SH-SY5Y (cell line): ENCODE results near the gene TMEM150C.

ENCODE experiments used
- GATA2 ChIP-seq: IDR thresholded peaks from 2 replicates; pipeline ENCODE4 v1.6.1; 2011; ENCODE audit warnings: mild to moderate bottlenecking, low read depth, low read length
- GATA3 ChIP-seq: IDR thresholded peaks from 2 replicates; pipeline ENCODE4 v1.6.1; 2011; ENCODE audit warnings: low read depth, mild to moderate bottlenecking, low read length, moderate library complexity

Gene TMEM150C

GRCh38 chr4:82585690-82586435 is 24.1 kb upstream of the TMEM150C start:
- TF ChIP-seq GATA2 (no peak), GATA3 (no peak)

DNA sequence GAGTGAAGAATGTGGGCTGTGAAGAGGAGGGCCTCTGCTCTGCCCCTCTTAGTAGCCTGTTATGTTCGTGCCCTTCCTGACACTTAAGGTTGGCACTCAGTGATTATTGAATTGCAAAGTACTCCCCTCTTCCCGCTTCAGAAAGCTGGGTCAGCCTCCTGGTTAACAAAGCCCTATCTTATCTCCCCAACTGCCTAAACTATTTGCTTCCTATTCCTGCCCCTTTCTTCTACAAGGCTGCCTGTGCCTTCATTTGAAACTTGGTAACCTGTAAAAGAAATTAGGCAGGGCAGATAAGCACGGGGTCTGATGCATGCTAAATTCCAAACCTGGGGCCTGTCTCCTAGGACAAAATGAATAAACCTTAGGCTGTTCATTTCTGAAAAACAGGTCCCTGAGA is 23.1 kb upstream of the TMEM150C start:
- no peak for TF ChIP-seq GATA3
- TF ChIP-seq GATA2 = no peak

GRCh38 chr4:82583897-82584587 is 22.3 kb upstream of the TMEM150C start:
- no peak for TF ChIP-seq GATA3
- TF ChIP-seq GATA2 = no peak

DNA sequence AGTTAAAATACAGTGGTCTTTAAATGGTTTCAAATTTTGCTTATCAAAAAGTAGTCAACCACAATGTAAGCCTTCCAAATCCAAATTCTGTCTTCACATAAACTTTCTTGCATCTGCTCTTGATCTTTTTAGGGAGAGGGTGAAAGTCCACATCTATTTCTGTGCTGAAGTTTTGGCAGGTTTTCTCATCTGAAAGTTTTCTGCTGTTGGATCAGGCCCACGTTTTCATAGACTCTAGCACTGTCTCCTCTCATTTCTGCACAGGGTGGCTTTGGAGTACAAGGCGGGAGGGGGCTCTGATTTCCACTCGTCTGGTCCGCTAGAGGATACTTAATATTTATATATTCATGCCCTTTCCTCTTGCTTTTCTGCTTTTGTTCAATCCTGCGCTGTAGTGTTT is 18.1 kb upstream of the TMEM150C start:
- TF ChIP-seq GATA2 (no peak), GATA3 (no peak)

DNA sequence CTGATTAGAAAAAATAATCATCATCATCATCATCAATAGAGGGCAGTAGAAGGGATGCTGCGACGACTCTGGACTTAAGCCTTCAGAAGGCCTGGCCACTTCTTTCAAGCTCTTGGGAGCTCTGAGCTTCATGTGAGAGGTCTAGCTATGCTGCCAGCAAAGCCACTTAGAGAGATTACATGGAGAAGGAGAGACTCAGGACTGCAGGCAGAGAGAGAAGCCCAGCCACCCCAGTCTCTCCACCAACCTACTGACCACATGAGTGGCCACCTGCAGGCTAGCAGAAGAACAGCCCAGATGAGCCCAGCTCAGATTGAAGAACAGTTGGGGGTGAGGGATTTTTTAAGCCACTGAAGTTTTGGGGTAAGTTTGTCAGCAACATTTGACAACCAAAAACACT is 17.1 kb upstream of the TMEM150C start:
- TF ChIP-seq GATA2 (no peak), GATA3 (no peak)

GRCh38 chr4:82577451-82577850 is 15.7 kb upstream of the TMEM150C start:
- no peak for TF ChIP-seq GATA2
- TF ChIP-seq GATA3 = no peak

GRCh38 chr4:82569727-82570126 is 7.9 kb upstream of the TMEM150C start:
- TF ChIP-seq GATA2 = no peak
- no peak for TF ChIP-seq GATA3

GRCh38 chr4:82569076-82569475 is 7.3 kb upstream of the TMEM150C start:
- TF ChIP-seq GATA3 (no peak), GATA2 (no peak)

DNA sequence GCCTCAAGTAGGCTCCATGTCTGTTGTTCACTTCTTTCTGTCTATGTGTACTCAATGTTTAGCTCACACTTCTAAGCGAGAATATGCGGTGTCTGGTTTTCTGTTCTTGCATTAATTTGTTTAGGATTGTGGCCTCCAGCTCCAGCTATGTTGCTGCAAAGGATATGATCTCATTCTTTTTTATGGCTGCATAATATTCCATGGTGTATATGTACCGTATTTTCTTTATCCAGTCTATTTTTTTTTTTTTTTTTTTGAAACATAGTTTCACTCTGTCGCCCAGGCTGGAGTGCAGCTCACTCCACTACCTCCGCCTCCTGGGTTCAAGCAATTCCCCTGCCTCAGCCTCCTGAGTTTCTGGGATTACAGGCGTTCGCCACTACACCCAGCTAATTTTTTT is 5.7 kb upstream of the TMEM150C start:
- TF ChIP-seq GATA3 (no peak), GATA2 (no peak)

- no peak for TF ChIP-seq GATA3
- no peak for TF ChIP-seq GATA2
Measured at GRCh38 chr4:82562564-82562854, 721 bp upstream of the TMEM150C start.

GRCh38 chr4:82560853-82561785 is 669 bp downstream of the TMEM150C start:
- TF ChIP-seq GATA3 (no peak), GATA2 (no peak)

DNA sequence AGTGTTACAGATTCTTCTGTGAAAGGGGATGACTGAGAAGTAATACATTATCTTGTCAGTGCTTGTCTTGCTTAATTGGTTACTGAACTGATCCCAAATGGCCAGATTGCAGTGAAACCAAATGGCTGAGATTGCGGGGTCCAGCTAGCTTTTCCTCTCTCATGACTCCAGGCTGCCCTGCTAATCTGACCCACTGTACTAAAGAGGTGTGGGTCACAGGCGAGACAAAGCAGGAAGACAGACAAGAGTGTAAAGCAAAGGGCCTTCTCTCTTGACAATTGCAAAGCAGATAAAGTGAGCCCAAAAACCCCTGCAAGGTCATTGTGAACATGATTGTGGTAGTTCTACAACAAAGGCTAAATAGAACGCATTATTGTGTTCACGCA is 2.1 kb downstream of the TMEM150C start:
- TF ChIP-seq GATA2 (no peak), GATA3 (no peak)

DNA sequence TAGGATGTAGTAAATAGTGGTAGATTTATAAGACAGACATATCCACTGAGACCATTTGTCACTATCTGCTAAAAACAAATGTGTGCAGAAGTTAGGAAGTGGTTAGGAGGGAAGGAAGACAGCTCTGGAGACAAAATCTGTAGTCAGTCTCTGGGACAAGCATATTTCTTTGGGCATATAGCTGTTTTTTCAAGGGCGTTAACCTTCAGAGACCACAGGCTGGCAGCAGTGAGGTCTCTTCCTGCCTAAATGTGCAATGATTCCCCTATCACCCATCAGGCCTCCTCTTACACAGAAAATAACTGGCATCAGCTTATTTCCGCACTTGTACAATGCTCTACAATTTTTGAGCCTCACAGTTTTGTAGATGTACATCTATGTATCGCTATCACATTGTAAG is 6.5 kb downstream of the TMEM150C start:
- no peak for TF ChIP-seq GATA2

- no peak for TF ChIP-seq GATA3
- no peak for TF ChIP-seq GATA2
Measured at GRCh38 chr4:82553020-82553419, 8.8 kb downstream of the TMEM150C start.

- no peak for TF ChIP-seq GATA2
- no peak for TF ChIP-seq GATA3
Measured at GRCh38 chr4:82551734-82552133, 10.1 kb downstream of the TMEM150C start.

GRCh38 chr4:82543131-82543530 is 18.7 kb downstream of the TMEM150C start:
- TF ChIP-seq GATA2 (no peak), GATA3 (no peak)
